Astrocyte (in vitro differentiated cells and primary cell): Measurements from ENCODE around the gene SLC6A9. TPM values are rescaled to one million over a fixed set of nuclear protein-coding genes. Genes with fewer than 3 reads are reported as not detected.

ENCODE experiments used
- DNase-seq: peaks from one replicate; pipeline ENCODE4 v3.0.0-alpha.2; 2010; ENCODE audit warnings: low read depth
- FAIRE-seq: peaks from 2 replicates; lab custom pipeline; 2011; peaks lifted over from hg19 to GRCh38; lab: Jason Lieb, UNC
- H2AFZ ChIP-seq: 2 replicates; pipeline ENCODE4 v1.6.0; 2012; ENCODE audit warnings: low read depth, low read length, inconsistent platforms
- H3K27ac ChIP-seq: 2 replicates; pipeline ENCODE4 v1.5.1; 2011; ENCODE audit warnings: low read depth, low read length, inconsistent platforms
- H3K27me3 ChIP-seq: 2 replicates; pipeline ENCODE4 v1.6.0; 2011; ENCODE audit warnings: low read length, inconsistent platforms; ENCODE audit not compliant: insufficient read depth
- H3K36me3 ChIP-seq: 2 replicates; pipeline ENCODE4 v1.5.1; 2011; ENCODE audit warnings: low read length, inconsistent platforms; ENCODE audit not compliant: insufficient read depth
- H3K4me1 ChIP-seq: 2 replicates; pipeline ENCODE4 v1.5.1; 2011; ENCODE audit warnings: low read length, inconsistent platforms; ENCODE audit not compliant: insufficient read depth
- H3K4me2 ChIP-seq: 2 replicates; pipeline ENCODE4 v1.6.0; 2012; ENCODE audit warnings: low read length, inconsistent platforms
- H3K4me3 ChIP-seq: 2 replicates; pipeline ENCODE4 v1.5.1; 2011; ENCODE audit warnings: low read depth, mild to moderate bottlenecking, low read length, inconsistent platforms; ENCODE audit not compliant: insufficient read depth
- H3K79me2 ChIP-seq: 2 replicates; pipeline ENCODE4 v1.6.0; 2012; ENCODE audit warnings: mild to moderate bottlenecking, low read length, inconsistent platforms; ENCODE audit not compliant: insufficient read depth
- H3K9ac ChIP-seq: 2 replicates; pipeline ENCODE4 v1.6.0; 2012; ENCODE audit warnings: mild to moderate bottlenecking, low read length, inconsistent platforms
- H3K9me3 ChIP-seq: 2 replicates; pipeline ENCODE4 v1.5.1; 2012; ENCODE audit warnings: low read depth, mild to moderate bottlenecking, low read length, inconsistent platforms; ENCODE audit not compliant: insufficient read depth
- H4K20me1 ChIP-seq: 2 replicates; pipeline ENCODE4 v1.6.0; 2012; ENCODE audit warnings: low read length, inconsistent platforms; ENCODE audit not compliant: insufficient read depth
- H3K27ac Mint-ChIP-seq: one replicate; pipeline ENCODE4 v1.8.0; 2021; ENCODE audit warnings: mild to moderate bottlenecking, mixed read lengths; ENCODE audit not compliant: unreplicated experiment
- H3K27me3 Mint-ChIP-seq: one replicate; pipeline ENCODE4 v1.8.0; 2021; ENCODE audit warnings: low read depth, mixed read lengths; ENCODE audit not compliant: unreplicated experiment
- H3K36me3 Mint-ChIP-seq: one replicate; pipeline ENCODE4 v1.8.0; 2021; ENCODE audit warnings: low read depth, mixed read lengths; ENCODE audit not compliant: unreplicated experiment
- H3K4me1 Mint-ChIP-seq: one replicate; pipeline ENCODE4 v1.8.0; 2021; ENCODE audit warnings: low read depth, mixed read lengths; ENCODE audit not compliant: unreplicated experiment
- H3K4me3 Mint-ChIP-seq: one replicate; pipeline ENCODE4 v1.8.0; 2021; ENCODE audit warnings: mild to moderate bottlenecking, moderate library complexity, mixed read lengths; ENCODE audit not compliant: unreplicated experiment
- H3K9me3 Mint-ChIP-seq: one replicate; pipeline ENCODE4 v1.8.0; 2021; ENCODE audit warnings: mild to moderate bottlenecking, mixed read lengths; ENCODE audit not compliant: unreplicated experiment
- CTCF ChIP-seq: IDR thresholded peaks from 2 replicates; pipeline ENCODE4 v1.5.1; 2011; ENCODE audit warnings: low read depth, mild to moderate bottlenecking, inconsistent platforms, low read length, moderate library complexity; ENCODE audit not compliant: insufficient read depth
- EZH2 ChIP-seq: IDR thresholded peaks from 2 replicates; pipeline ENCODE4 v1.6.1; 2012; ENCODE audit warnings: mild to moderate bottlenecking, low read length, inconsistent platforms; ENCODE audit not compliant: insufficient read depth
- total RNA-seq: library from RNA; stranded (reverse); gene quantifications from 2 replicates; pipeline ENCODE4 v1.2.1, GENCODE V29; 2021

Gene SLC6A9
- total RNA-seq, 1 donor from 2014 or later = 45.2 TPM

GRCh38 chr1:44036409-44037139 lies 5.3 kb upstream of the SLC6A9 start:
- H3K27ac Mint-ChIP-seq = peak overlapping the region; percentile 13
- no peaks in the 10 kb centered on the region for H3K79me2 ChIP-seq
- H3K4me1 ChIP-seq = no peaks in the 10 kb centered on the region
- H3K9me3 Mint-ChIP-seq = no peaks in the 10 kb centered on the region
- TF ChIP-seq CTCF (peak; percentile 77), EZH2 (no peak)
- H4K20me1 ChIP-seq = no peaks in the 10 kb centered on the region
- no peaks in the 10 kb centered on the region for H3K36me3 Mint-ChIP-seq
- no peaks in the 10 kb centered on the region for H3K9me3 ChIP-seq
- no peak overlapping the region for H3K27ac ChIP-seq
- no peak overlapping the region for H3K4me3 Mint-ChIP-seq
- DNase-seq (peak; percentile 40), FAIRE-seq (no peak)
- H3K4me2 ChIP-seq = no peak overlapping the region
- no peaks in the 10 kb centered on the region for H3K27me3 ChIP-seq
- H3K27me3 Mint-ChIP-seq = peaks cover 5% of the 10 kb centered on the region
- H2AFZ ChIP-seq = no peak overlapping the region
- H3K4me3 ChIP-seq = no peak overlapping the region
- peaks cover 2% of the 10 kb centered on the region for H3K4me1 Mint-ChIP-seq
- H3K36me3 ChIP-seq = no peaks in the 10 kb centered on the region
- no peak overlapping the region for H3K9ac ChIP-seq

GRCh38 chr1:44035726-44036408 lies 4.6 kb upstream of the SLC6A9 start:
- H4K20me1 ChIP-seq = no peaks in the 10 kb centered on the region
- no peak overlapping the region for H3K9ac ChIP-seq
- no peaks in the 10 kb centered on the region for H3K9me3 ChIP-seq
- H3K79me2 ChIP-seq = no peaks in the 10 kb centered on the region
- H3K27ac ChIP-seq = no peak overlapping the region
- Mint-ChIP-seq H3K4me3 (no peak overlapping the region), H3K27me3 (peaks cover 5% of the 10 kb centered on the region), H3K36me3 (no peaks in the 10 kb centered on the region), H3K27ac (no peak overlapping the region), H3K4me1 (peaks cover 2% of the 10 kb centered on the region), H3K9me3 (no peaks in the 10 kb centered on the region)
- H3K36me3 ChIP-seq = no peaks in the 10 kb centered on the region
- TF ChIP-seq CTCF (no peak), EZH2 (no peak)
- no peak overlapping the region for H2AFZ ChIP-seq
- no peak overlapping the region for H3K4me3 ChIP-seq
- H3K4me1 ChIP-seq = no peaks in the 10 kb centered on the region
- H3K4me2 ChIP-seq = no peak overlapping the region
- no peak for FAIRE-seq
- DNase-seq = no peak
- no peaks in the 10 kb centered on the region for H3K27me3 ChIP-seq
